GM19328 (cell line): Measurements from ENCODE around the gene GNAT3.

Experiments used
- ATAC-seq: cut with Tn5 transposase; IDR thresholded peaks from one replicate; pipeline ENCODE4 v1.9.1; 2021; ENCODE audit warnings: mild to moderate bottlenecking, moderate library complexity; ENCODE audit not compliant: unreplicated experiment

The GNAT3 gene

DNA sequence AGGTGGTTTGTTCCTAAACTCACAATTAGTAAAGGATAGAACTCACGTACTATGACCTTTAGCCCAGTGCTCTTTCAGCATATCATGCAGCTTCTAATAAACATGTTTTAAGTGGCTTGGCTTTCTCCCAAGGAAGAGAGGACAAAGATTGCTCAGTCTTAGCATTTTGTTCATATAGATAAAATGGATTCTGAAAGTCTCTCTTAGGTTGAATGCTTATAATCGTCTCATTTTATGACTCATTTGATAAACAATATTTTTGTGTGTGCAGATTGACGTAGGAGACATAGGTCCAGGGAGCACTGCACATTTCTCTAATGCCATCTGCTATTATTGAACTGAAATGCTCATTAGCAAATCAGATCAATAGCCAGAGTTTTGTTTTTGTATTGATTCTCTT, 44.8 kb downstream of the GNAT3 start:
- no peak for ATAC-seq

DNA sequence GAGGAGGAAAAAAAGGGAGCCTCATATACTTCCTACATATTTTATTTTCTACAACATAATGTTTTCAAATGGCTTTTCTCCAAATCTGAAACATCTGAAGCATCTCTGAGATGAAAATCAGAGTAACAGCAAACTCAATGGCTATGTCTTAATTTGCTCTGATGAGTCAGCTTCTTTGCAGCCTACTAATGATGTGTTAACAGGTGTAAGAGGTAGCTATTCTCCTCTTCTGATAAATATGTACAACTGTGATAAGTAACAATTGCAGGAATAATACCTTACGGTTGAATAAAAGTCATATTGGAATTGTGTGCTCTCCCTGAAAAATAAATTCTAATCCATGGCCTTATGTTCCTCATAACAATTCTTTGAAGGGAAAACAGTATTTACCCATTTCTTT, 45.2 kb downstream of the GNAT3 start:
- no peak for ATAC-seq

DNA sequence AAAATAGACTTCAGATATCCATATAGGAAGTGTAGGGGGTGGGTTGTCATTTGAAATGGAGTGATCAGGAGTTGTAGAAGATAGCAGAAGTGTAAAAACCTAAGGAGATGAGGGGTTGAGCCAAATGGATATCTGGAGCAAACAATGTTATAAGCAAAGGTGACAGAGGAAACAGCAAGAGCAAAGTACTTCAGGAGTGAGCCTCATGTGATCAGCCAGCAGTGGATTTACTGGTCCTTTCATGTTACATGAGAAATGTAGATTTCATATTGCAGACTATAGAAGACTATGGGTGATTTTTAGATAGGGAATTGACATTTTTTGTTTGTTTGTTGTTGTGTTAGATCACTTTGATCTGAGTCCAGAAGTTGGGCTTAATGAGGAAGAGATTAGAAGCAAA, 47.7 kb downstream of the GNAT3 start:
- no peak for ATAC-seq

DNA sequence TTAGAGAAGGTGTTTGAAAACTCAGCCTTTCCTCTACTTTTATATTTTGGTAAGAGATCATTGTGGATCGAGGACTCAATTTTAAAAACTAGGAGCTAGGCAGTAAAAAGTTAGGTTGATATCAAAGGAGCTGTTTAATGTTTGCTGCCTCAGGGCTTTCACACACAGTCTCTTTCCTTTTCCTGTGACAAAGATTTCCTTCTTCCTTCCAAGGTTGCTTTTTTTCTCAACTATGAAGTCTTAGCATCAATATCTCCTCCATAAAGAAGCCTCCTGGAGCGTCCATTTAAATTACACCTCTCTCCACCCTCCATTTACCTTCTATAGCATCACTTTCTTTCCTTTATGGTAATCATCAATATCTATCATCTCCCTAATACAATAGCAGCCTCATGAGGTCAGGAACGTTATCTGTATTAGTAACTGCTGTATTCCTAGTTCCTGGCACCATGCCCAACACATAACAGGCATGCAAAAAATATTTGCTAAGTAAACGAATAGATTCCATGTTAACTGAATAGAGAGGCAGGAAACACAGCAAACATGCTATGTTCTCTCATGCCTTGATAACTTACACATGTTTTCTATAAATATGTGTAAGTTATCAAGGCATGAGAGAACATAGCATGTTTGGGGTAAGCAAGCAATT, 48.5 kb downstream of the GNAT3 start:
- no peak for ATAC-seq

DNA sequence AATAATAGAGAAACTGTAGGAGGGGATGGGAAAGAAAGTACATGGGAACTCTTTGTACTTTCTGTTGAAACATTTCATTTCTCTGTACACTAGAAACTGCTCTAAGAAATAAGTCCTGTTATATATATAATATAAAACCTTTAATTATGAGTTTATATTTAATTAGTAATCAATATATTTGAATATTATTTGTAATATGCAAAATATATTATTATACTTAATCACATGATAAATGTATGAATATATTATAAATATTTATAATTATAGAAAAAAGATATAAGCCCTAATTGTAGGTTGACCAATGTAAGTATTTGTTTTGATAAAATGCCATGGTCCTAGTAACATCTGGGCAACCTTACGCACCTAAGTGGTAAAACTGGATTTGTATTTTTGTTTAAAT, 51.0 kb downstream of the GNAT3 start:
- no peak for ATAC-seq

DNA sequence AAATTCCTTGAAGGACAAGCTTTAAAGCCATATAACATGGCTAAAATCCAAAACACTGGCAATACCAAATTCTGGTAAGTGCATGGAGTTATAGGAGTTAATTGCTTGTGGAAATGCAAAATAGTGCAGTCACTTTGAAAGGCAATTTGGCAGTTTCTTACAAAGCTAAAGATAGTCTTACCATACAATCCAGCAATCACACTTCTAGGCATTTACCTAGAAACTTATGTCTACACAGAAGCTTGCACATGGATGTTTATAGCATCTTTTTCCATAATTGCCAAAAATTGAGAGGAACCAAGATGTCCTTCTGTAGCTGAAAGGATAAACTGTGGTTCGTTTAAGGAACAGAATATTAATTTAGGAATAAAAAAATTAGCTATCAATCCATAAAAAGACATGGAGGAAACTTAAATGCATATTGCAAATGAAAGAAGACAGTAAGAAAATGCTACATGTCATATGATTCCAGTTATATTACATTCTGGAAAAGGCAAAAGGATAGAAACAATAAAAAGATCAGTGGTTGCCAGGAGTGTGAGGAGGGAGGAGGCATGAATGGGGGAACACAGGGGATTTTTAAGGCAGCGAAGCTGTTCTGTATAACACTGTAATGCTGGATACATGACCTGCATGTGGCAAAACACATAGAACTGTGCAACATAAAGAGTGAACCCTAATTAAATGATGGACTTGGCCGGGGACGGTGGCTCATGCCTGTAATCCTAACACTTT, 51.9 kb downstream of the GNAT3 start:
- no peak for ATAC-seq

DNA sequence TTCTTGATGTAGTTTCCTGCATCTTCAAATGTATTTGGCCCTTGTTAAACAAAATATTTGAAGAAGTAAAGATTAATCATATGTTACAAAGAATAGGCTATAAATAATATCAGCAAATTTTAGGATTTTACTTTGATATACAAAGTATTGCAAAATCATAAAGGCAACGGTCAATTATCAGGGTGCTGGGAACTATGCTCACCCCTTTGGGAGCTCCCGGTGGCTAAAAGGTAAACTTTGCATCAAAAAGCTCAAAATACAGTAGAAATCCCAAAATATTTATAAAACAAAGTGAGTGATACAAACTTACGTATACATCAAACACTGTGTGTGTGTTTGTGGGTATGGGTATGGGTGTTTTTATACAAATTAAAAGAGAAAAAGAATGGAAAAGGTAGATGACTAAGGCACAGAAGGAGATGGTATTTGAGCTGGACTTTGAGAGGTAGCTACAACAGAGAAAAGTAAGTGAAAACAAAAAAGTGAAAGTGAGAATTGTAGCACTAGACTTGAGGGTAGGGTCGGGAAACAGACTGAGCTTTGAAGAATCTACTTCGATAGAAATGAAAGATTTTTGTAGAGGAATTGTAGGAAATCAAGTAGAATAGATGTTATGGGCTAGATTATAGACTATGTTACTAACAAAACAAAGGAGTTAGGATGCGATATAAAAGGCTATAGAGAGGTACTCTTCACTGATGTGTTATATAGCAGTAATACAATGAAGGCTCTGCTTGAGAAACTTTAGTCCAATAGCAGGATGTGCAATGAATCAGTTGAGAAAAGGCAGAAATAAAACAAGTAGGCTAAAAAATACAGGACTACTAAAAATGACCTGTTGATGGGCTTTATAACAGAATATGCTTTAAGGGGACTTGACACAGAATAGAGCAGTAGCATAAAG, 52.8 kb downstream of the GNAT3 start:
- no peak for ATAC-seq

DNA sequence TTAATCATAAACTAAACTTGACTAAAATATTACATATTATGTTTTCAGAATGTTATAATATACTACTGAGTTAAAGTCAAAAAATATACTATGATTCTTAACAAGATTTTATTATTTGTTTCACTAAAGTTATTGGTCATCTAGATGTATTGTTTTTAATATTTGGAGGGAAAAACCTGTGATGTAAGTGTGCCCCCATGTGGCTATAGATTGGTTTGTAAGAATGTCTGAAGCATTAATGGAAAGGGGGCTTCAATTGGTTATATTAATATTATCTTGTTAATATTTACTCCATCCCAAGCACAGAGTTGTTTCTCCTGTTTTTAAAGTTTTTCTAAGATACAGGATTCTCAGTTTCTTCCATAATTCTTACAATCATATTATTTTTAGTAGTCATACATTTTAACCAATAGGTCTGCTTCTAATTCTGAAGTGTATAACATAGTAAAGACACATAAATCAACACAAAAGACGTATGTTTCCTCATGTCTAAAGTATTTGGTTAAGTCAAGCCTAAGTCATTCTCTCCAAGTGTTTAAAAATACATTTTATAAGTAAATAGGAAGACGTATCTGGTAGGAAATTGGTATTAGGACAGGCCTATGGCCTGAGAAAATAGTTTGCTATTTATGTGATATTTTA, 58.0 kb downstream of the GNAT3 start:
- ATAC-seq = no peak

DNA sequence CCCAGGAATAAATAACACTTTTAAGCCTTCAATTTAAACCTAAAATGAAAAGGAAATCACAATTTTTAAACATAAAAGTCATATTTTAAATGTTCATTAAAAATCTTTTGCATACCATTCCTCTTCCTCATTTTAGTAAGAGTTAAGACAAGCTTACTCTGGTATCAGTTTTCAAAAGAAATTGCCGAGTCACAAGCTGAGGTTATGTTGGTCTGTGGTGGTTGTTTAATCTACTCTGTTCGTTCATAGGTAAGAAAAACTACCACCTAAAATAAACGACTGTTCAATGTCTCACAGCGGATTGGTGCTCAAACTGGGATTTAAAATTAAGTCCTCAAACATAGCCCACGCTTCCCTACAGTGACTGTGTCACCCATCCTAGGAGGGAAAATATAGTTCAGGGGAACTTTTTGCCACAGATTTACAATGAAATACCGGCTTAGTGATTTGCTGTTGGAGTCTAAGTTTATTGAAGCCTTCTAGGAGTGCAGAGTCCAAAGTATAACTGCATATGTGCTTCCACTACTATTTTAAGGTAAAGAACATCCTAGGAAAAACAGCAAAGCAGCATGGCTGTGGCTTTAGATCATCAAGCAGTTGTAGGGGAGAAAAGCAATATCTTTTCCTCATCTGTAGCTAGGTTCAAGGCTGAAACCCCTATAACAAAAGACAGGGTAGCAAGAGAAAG, 61.1 kb downstream of the GNAT3 start:
- ATAC-seq = no peak

DNA sequence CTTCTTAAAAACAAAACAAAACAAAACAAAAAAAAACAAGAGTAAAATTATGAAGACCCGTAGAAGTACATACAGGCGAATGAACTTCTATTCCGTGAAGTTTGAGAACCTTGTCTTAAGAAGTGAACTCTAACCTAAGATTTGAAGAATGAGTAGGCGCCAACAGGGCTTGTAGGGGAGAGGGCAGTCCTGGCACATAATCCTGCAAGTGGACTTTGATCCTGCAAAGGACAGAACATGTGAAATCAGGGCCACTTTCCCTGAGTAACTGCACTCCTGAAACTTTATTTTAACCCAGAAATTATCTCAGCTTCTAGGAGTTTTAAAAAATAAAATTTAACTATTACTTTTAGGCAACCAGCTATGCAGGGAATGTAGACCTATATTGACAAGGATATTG, 62.0 kb downstream of the GNAT3 start:
- no peak for ATAC-seq

DNA sequence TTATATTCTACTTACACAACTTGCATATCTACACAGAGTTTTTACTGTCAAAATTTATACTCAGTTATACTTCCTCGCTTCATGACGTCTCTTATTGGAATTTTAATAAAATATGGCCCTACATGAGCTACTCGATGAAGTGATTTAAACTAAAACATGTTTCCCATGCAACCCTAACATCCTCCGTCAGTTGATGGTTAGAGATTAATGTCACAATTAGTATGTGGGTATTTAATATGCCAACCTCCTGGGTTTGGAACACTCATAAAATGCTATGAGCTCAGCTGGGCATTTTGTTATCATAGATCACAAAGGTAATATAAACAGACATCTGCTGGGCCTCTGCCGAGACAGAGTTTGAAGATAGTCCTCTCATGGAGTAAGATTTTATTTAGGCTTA, 66.5 kb downstream of the GNAT3 start:
- ATAC-seq = no peak

DNA sequence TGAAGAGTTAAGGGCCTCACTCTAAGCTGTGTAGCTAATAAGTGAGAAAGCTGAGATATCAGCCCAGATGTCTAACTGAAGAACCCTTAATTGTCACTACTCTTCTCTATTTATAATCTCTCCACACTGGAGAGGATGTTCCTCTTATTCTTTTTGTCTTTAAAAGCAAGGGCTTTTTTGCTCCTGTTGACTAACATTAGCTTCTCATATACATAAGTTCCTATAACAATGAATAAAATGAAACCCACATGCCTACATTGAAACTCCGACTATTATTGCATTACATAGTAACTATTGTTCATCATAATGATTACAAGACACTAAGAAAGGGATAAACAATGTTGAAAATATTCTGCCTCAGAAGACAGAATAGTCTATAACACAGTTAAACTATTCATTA, 67.1 kb downstream of the GNAT3 start:
- no peak for ATAC-seq

DNA sequence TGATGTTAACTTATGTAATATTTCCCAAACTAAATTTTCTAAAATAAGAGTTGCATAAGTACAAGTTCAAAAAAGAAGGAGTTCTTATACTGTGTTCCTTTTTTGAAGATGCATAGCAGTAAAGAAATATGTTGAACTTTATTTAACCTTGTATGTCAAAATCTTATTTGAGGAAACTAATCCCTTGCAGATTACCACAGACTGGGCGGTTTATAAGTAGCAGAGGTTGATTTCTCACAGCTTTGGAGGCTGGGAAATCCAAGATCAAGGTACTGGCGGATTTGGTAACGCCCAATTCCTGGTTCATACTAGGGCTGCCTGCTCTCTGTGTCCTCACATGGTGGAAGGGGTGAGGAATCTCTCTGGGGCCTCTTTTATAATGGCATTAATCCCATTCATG, 68.5 kb downstream of the GNAT3 start:
- ATAC-seq = no peak

DNA sequence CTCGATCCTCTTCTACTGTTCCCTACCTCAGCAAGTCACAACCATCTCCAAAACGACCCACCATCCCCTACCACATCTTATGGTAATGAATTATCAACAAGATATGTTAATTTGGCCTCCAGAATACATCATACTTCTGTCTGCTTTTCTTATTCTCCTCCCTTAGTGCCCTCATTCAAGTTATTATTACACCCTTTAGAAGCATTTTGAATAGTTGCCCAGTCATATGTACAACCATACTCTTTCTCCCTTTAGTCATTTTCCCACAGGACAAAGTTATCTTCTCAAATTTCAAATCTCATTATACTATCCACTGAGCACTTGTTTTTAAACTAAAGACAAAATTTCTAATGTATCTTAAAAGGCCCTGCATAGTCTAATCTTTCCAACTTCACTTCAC, 71.0 kb downstream of the GNAT3 start:
- no peak for ATAC-seq

DNA sequence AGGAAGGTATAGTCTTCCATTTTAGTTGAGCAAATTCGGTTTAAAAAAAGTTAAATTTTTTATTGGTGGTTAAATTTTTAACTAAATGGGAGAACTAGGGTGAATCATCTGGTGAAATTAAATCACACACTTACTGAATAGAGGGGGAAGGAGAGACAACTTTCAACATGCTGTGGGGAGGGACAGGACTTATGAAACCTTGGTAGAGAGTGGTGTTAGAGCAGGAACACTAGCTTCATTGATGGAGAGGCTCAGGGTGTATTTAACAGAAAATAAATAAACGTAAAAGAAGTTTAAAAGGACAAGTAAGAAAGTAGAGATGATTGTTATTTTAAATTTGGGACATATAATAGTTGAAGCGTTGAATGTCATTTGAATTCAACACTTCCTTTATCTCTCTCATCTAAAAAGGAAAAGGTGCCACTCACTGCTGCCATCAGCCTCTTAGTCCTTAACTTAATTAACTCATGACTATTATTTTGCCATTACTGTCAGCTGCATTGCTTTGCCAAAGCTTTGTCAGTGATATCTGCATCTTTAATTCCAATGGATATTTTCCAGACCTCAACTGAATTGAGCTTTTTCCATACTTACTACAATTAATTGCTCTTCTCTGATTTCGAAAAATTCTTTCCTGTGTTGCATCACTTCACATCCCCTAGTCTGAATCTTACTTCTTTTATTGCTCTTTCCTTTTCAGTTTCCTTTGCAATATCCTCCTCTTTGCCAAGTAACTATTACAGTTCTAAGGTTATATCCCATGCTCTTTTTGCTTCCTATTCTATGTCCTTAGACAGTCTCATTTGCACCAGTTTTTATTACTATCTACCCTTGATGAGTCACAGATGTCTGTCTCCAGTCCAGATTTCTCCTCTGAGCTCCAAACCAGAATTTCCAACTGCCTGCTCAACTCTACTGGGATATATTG, 71.7 kb downstream of the GNAT3 start:
- no peak for ATAC-seq

DNA sequence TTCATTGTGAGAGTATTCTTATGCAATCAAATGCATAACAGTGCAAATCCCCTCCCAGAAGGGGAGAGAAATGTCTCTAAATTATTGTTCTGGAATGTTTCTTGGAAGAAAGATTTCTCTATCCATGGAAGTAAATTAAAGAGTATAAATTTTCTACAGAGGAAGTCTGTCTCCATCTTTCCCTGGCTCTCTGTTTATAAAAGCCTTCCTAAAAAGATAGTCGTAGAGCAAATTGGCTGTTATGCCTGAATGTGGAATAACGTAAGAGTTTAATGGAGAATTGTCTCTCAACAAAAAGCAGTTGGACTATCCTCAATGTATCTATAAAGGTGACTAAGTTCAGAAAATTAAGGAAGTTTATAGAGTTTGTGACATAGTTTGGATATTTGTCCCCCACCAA, 76.3 kb downstream of the GNAT3 start:
- no peak for ATAC-seq

DNA sequence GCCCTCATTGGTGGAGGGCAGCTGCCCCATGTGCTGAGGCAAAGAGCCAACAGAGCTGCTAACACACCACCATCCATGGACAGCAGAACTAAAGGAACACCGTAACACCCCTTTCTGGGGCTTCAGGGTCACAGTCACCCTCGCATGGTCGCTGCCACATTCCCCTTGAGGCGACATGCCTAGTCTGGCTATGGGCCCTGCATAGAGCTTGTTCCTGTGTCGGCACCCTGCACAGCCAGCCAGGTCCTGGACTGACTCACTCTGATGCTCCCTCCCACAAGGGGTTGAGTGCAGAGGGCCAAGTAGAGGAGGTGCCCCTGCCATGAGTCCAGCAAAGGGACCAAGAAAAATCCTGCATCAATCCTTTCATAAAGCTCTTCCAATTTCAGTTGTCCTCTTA, 77.8 kb downstream of the GNAT3 start:
- ATAC-seq = no peak

DNA sequence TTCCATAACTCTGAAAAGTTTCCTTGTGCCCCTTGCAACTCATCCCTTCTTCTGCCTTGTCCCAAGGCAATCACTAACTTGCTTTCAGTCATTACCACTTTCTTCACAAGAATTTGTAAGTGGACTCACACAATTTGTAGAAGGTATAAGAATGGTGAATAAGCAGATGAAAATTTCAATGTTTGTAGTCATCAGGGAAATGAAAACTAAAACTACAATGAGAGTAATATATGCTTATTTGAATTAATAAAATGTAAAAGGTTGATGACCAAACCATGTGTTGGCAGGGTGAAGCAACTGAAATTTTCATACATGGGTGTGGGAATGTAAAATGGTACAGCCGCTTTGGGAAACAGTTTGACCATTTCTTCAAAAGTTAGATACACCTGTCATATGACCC, 79.7 kb downstream of the GNAT3 start:
- ATAC-seq = no peak

DNA sequence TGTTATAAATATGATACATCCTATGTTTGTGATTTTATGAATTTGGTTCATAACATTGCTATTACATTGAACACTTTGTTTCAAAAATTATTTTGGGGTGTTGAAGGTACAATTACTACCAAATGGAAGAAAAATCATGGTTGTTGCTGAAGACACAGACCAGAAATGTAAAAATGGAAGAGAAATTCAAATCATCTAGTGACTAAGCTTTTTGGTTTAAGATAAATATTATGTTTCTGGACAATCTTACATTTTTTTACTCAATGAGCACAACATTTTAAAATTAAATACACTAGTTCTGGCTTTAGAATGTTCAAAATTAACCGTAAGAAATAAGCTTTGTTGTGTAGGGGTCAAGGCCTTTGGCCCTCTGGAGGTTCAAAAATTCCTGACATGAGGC, 82.7 kb downstream of the GNAT3 start:
- no peak for ATAC-seq
